OCI-LY1 (cell line): ENCODE results near the gene MAP3K4.
"Not testable (repeated sequence)": the region's sequence is repeated elsewhere in the genome, so short reads cannot be mapped to it uniquely, and the experiment has no call there.

Experiments
- H2AFZ ChIP-seq: fragments of 200-600 bp; sonication (generic), shearing (Covaris generic); 2 replicates; pipeline ENCODE4 v1.6.0; 2014; ENCODE audit warnings: antibody characterized with exemption, mild to moderate bottlenecking, low read length
- H3F3A ChIP-seq: fragments of 200-600 bp; sonication (generic), shearing (Covaris generic); 2 replicates; pipeline ENCODE4 v1.6.0; 2014; ENCODE audit warnings: mild to moderate bottlenecking, antibody characterized with exemption, low read length, moderate library complexity; ENCODE audit not compliant: insufficient read depth
- H3K27ac ChIP-seq: fragments of 200-600 bp; sonication (generic); 2 replicates; pipeline ENCODE4 v1.5.1; 2014; ENCODE audit warnings: low read length, mixed run types, mild to moderate bottlenecking, low read depth; ENCODE audit not compliant: poor library complexity, severe bottlenecking
- H3K27me3 ChIP-seq: fragments of 200-600 bp; sonication (generic); 2 replicates; pipeline ENCODE4 v1.6.0; 2014; ENCODE audit warnings: antibody characterized with exemption, mild to moderate bottlenecking, low read length, moderate library complexity; ENCODE audit not compliant: insufficient read depth
- H3K36me3 ChIP-seq: fragments of 200-600 bp; sonication (generic); 2 replicates; pipeline ENCODE4 v1.6.1; 2014; ENCODE audit warnings: mild to moderate bottlenecking, antibody characterized with exemption, low read length, moderate library complexity, mixed read lengths; ENCODE audit not compliant: insufficient read depth
- H3K4me1 ChIP-seq: fragments of 200-600 bp; sonication (generic); 2 replicates; pipeline ENCODE4 v1.5.1; 2014; ENCODE audit warnings: mild to moderate bottlenecking, low read length, moderate library complexity; ENCODE audit not compliant: insufficient read depth, severe bottlenecking
- H3K4me2 ChIP-seq: fragments of 200-600 bp; sonication (generic), shearing (Covaris generic); 2 replicates; pipeline ENCODE4 v1.6.1; 2014; ENCODE audit warnings: low read length
- H3K4me3 ChIP-seq: fragments of 200-600 bp; sonication (generic); 2 replicates; pipeline ENCODE4 v1.5.1; 2014; ENCODE audit warnings: low read length, low read depth, mild to moderate bottlenecking, mixed read lengths; ENCODE audit not compliant: poor library complexity, severe bottlenecking
- H3K79me2 ChIP-seq: fragments of 200-600 bp; shearing (Covaris generic); 2 replicates; pipeline ENCODE4 v1.6.1; 2016; ENCODE audit warnings: mixed run types, low read length, mixed read lengths; ENCODE audit not compliant: insufficient read depth
- H3K9ac ChIP-seq: fragments of 200-600 bp; sonication (generic), shearing (Covaris generic); 2 replicates; pipeline ENCODE4 v1.6.1; 2014; ENCODE audit warnings: mild to moderate bottlenecking, low read length, mixed read lengths
- H3K9me2 ChIP-seq: fragments of 200-600 bp; sonication (generic), shearing (Covaris generic); 2 replicates; pipeline ENCODE4 v1.6.1; 2014; ENCODE audit warnings: low read depth, mild to moderate bottlenecking, low read length, mixed read lengths
- H3K9me3 ChIP-seq: fragments of 200-600 bp; shearing (Covaris generic); 2 replicates; pipeline ENCODE4 v1.6.1; 2014; ENCODE audit warnings: low read length, mixed read lengths
- H4K20me1 ChIP-seq: fragments of 200-600 bp; sonication (generic), shearing (Covaris generic); 2 replicates; pipeline ENCODE4 v1.6.0; 2016; ENCODE audit warnings: mild to moderate bottlenecking, low read length; ENCODE audit not compliant: insufficient read depth
- CTCF ChIP-seq: fragments of 200-600 bp; sonication (generic), shearing (Covaris generic); IDR thresholded peaks from 2 replicates; pipeline ENCODE4 v1.5.1; 2017; ENCODE audit warnings: mild to moderate bottlenecking, antibody characterized with exemption, low read length, moderate library complexity, mixed read lengths
- EZH2 ChIP-seq: fragments of 200-600 bp; sonication (generic), shearing (Covaris generic); IDR thresholded peaks from 2 replicates; pipeline ENCODE4 v1.8.0; 2017; ENCODE audit warnings: borderline replicate concordance, mixed run types, mild to moderate bottlenecking, antibody characterized with exemption, low read length, moderate library complexity, mixed read lengths

MAP3K4 gene

GRCh38 chr6:160974304-160974771 lies 17.2 kb upstream of the MAP3K4 start:
- Histone ChIP-seq H3K36me3 (no peaks in the 10 kb centered on the region), H3K27me3 (0 out of 2 replicates have a peak, but pooled peaks cover 5% of the 10 kb centered on the region), H3K79me2 (no peaks in the 10 kb centered on the region), H4K20me1 (no peaks in the 10 kb centered on the region), H3K4me2 (no peak overlapping the region), H3K27ac (no peak overlapping the region), H3F3A (no peaks in the 10 kb centered on the region), H3K4me1 (no peaks in the 10 kb centered on the region), H2AFZ (no peak overlapping the region), H3K9me3 (no peaks in the 10 kb centered on the region), H3K9me2 (no peaks in the 10 kb centered on the region), H3K9ac (no peak overlapping the region), H3K4me3 (no peak overlapping the region)
- no peak for TF ChIP-seq EZH2

- no peaks in the 10 kb centered on the region for H3K79me2 ChIP-seq
- no peak overlapping the region for H3K27ac ChIP-seq
- no peaks in the 10 kb centered on the region for H3K36me3 ChIP-seq
- TF ChIP-seq CTCF = no peak
- no peak for TF ChIP-seq EZH2
- H3K4me3 ChIP-seq = no peak overlapping the region
- no peaks in the 10 kb centered on the region for H4K20me1 ChIP-seq
- 0 out of 2 replicates have a peak, but pooled peaks cover 5% of the 10 kb centered on the region for H3K27me3 ChIP-seq
- no peaks in the 10 kb centered on the region for H3K9me3 ChIP-seq
- no peak overlapping the region for H3K4me2 ChIP-seq
- no peak overlapping the region for H3K9ac ChIP-seq
- H3K9me2 ChIP-seq = no peaks in the 10 kb centered on the region
- no peaks in the 10 kb centered on the region for H3K4me1 ChIP-seq
- no peak overlapping the region for H2AFZ ChIP-seq
- H3F3A ChIP-seq = no peaks in the 10 kb centered on the region
These were observed 16.4 kb upstream of the MAP3K4 start for GRCh38 chr6:160975162-160975561.

GRCh38 chr6:160975961-160976360 lies 15.6 kb upstream of the MAP3K4 start:
- not testable (repeated sequence) for H3K9me2 ChIP-seq, H3F3A ChIP-seq, H3K4me3 ChIP-seq, H3K9ac ChIP-seq, H3K36me3 ChIP-seq, H2AFZ ChIP-seq, H3K9me3 ChIP-seq, H3K79me2 ChIP-seq, H3K27ac ChIP-seq, H3K4me2 ChIP-seq, H3K4me1 ChIP-seq, H4K20me1 ChIP-seq, H3K27me3 ChIP-seq

GRCh38 chr6:160978141-160978901 lies 13.2 kb upstream of the MAP3K4 start:
- no peaks in the 10 kb centered on the region for H3F3A ChIP-seq
- H3K9me2 ChIP-seq = no peaks in the 10 kb centered on the region
- no peak overlapping the region for H3K27ac ChIP-seq
- no peak overlapping the region for H2AFZ ChIP-seq
- H3K4me3 ChIP-seq = no peak overlapping the region
- H3K36me3 ChIP-seq = no peaks in the 10 kb centered on the region
- no peaks in the 10 kb centered on the region for H4K20me1 ChIP-seq
- H3K9ac ChIP-seq = no peak overlapping the region
- TF ChIP-seq EZH2 (no peak), CTCF (no peak)
- H3K4me1 ChIP-seq = no peaks in the 10 kb centered on the region
- 0 out of 2 replicates have a peak, but pooled peaks cover 5% of the 10 kb centered on the region for H3K27me3 ChIP-seq
- no peak overlapping the region for H3K4me2 ChIP-seq
- H3K79me2 ChIP-seq = no peaks in the 10 kb centered on the region
- peaks cover 7% of the 10 kb centered on the region; the same call in 1 of the 2 replicates for H3K9me3 ChIP-seq
